CD4-positive, alpha-beta T cell treated with Interleukin-1 beta for 1 hour (primary cell): ENCODE measurements around the gene SARS1.
"Not testable (repeated sequence)": the region's sequence is repeated elsewhere in the genome, so short reads cannot be mapped to it uniquely, and the experiment has no call there.

Source experiments
- DNase-seq, 2 donors: peaks; one replicate each; pipeline ENCODE4 v3.0.0-alpha.2; 2020 to 2022

SARS1 gene

DNA sequence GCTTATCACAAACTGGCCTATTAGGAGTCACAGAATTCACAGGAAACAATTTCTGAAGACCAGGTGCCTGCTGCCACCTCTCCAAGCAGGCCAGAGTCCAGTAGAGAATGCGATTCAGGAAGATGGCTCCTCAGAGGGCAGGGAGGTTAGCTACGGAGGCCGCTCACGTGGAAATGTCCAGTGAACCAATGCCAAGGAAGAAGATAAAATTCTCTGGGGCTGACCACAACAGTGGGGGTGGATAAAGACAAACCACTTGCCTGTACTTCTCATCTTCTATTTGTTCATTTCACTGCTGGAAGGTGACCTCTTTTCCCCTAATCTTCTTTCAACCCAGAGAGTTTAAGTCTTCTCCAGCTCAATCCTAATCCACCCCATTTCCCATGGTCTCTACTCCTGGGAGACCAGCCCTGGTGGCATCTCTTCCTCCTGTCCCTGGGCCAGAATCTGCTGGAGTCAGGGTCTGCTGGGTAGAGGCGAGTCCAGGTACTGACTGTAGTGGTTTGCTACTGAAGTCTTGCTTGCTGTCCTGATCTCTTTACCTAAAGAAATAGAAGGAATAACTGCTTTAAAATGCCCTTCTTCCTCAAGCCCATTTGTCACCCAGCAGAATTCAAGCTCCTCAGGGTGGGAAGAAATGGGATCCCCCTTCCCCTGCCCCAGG lies 66.0 kb downstream of the SARS1 start:
- no peak for DNase-seq

- no peak for DNase-seq
These were observed 67.1 kb downstream of the SARS1 start for GRCh38 chr1:109280862-109281261.

GRCh38 chr1:109281680-109282496 lies 68.2 kb downstream of the SARS1 start:
- DNase-seq = no peak

DNA sequence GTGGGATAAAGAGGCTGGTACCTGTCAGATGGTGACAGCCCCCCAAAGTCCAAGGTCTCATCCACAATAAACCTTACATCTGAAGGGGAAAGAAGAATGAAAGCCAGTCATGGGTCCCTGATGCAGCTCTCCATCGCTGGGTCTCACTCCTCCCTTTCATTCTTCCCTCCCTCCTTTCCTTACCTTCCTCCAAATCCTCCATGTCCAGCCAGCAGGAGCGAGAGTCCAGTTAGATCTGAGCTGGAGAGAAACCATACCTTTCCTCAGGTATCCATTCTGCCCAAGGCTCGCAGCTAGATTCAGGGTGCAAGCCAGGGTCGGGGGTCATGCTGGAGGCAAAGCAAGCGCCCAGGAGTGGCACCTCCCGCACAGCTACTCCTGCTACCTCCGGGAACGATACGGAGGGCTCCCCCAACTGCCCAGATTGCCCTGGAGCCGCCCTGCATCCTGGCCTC lies 68.8 kb downstream of the SARS1 start:
- DNase-seq = no peak

DNA sequence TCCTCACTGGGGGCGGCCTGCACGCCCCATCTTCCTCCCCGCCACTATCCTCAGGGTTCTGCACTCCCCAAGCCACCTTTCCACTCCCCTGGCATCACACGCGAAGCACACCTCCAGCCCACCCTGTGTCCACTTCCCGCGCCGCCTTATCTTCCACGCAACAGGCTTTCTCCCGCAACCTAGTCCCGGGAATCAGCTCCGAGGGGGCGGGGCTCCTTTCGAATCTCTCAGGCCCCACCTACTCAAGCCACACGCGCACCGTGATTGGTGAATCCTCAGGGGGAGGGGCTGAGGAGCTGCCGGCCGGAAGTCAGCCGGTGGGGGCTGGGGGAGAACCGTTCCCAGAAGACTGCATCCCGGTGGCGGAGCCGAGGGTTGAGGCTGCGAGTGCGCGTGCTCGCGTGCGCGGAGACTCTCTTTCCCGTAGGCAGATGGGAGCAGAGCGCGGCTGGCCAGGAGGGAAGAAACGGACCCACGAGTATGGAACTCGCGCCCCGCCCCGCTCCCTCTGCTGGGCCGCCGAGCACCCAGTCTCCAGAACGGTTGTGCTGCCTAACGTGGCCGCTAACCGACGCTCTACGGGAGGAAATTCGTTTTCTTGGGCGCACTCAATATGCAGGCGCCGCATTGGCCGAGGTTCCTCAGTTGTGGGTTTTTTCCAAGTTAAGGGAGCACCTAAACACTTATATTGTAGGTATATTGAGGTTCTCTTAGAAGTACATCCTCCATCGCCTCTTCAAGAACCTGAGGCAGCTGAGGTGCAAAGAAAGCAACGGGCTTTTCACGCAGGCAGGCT lies 69.4 kb downstream of the SARS1 start, which contains the start of gene PSRC1:
Gene PSRC1, minus strand, starts transcription at position 194 of the 796 bp plus-strand sequence.
- peak; percentile 86 to 91 for DNase-seq

DNA sequence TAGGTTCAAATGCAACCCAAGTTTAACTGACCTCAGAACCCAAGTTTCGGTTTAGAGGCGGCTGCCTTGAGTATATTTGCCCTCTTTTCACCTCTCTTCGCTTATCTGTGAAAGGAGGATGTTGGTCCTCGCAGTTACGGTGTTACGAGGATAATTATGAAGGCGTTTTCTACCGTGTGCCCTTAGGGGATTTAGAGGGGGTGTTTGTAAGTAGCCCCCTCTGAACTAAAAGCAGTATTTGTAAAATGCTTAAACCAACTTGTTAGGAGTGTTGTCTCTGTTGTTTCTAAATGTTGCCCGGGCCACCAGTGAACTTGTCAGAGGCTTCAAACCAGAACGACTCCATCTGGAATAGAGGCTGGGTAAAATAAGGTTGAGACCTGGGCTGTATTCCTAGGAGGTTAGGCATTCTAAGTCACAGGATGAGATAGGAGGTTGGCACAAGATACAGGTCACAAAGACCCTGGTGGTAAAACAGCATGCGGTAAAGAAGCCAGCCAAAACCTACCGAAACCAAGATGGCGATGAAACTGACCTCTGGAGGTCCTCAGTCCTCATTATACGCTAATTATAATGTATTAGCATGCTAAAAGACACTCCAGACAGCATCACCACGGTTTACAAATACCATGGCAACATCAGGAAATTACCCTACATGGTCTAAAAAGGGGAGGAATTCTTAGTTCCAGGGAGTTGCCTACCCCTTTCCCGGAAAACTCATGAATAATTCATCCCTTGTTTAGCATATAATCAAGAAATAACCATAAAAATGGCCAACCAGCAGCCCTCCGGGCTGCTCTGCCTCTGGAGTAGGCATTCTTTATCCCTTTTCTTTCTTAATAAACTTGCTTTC lies 70.3 kb downstream of the SARS1 start:
- no peak for DNase-seq

DNA sequence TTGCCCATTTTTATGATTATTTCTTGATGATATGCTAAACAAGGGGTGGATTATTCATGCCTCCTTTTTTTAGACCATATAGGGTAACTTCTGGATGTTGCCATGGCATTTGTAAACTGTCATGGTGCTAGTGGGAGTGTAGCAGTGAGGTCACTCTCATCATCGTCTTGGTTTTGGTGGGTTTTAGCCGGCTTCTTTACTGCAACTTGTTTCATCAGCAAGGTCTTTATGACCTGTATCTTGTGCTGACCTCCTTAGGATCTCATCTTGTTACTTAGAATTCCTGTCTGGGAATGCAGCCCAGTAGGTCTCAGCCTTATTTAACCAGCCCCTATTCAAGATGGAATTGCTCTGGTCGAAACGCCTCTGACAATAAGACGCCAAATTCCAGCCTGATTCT lies 73.0 kb downstream of the SARS1 start:
- not testable (repeated sequence) for DNase-seq
